Measurements from ENCODE around the gene MRPS27. TPM values are rescaled to one million over a fixed set of nuclear protein-coding genes. Genes with fewer than 3 reads are reported as not detected.

MRPS27 gene
- 10 to 100 TPM; 47.3 to 74.6 (median 70.2) TPM for polyA plus RNA-seq (ENCODE audit: insufficient read length in 4 of 4)

GRCh38 chr5:72319976-72320752 is at the start of gene MRPS27, which contains the start of gene PTCD2:
TSS of gene MRPS27 (minus strand) at chr5:72320240. CDS start at chr5:72320221, 19 bp downstream.
TSS of gene PTCD2 (plus strand) at chr5:72320373. CDS start at chr5:72320383, 10 bp downstream.
- peak; percentile 89 to 97 (median 94) for DNase-seq (ENCODE audit: low read depth in 4 of 4, low spot score in 3 of 4)

GRCh38 chr5:72369711-72370110 is 49.7 kb upstream of the MRPS27 start:
- no peak for DNase-seq (ENCODE audit: low read depth in 4 of 4, low spot score in 3 of 4)

DNA sequence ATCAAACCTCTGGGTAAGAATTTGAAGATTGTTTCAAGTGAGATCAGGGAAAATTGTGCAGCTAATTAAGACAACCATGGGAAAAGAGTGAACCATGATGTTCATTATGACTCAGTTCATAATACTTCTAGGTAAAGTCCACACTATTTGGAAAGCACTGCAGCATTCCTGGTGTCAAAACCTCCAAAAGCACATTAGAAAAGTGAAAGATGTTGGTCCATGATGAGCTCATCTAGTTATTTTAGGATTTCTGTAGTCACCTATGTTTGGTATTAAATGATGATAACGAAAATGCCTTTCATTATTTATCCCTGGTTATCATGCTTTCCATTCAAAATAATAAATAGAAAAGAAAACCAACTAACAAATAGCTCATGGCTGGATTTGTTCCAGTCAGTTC is 49.3 kb upstream of the MRPS27 start:
- no peak for DNase-seq (ENCODE audit: low read depth in 4 of 4, low spot score in 3 of 4)

- no peak for DNase-seq (ENCODE audit: low read depth in 4 of 4, low spot score in 3 of 4)
Observed at GRCh38 chr5:72368271-72368670, 48.2 kb upstream of the MRPS27 start.

DNA sequence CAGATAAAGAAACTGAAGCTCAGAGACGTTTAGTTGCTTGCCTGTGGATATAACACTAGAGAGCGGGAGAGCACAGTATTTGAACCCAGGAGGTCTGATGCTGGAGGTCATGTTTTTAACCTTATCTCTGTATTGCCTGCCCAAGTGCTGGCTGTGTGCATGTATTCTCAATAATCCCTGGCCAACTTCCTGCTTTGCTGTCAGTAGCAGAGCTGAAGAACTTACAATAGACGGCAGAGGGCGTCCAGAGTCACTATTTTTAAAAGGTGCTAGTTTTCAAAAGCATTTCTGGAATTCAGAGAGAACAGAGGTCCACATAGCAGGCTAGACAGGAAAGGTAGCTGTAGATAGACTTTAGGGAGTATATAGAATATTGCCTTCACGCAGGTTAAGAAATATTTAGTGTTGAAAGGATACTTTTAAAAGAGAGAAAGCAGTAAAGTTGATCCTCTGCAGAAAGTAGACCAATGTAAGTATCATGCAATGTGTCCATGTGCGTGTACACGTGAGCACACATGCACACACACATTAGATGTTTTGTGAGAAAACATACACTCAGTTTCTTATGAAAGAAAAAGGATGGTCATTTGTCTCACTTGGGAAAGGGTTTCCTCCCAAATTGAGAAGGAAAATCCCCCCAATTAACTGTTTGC is 46.4 kb upstream of the MRPS27 start:
- DNase-seq (ENCODE audit: low read depth in 4 of 4, low spot score in 3 of 4), result peak; percentile 46 to 58 (median 50)

DNA sequence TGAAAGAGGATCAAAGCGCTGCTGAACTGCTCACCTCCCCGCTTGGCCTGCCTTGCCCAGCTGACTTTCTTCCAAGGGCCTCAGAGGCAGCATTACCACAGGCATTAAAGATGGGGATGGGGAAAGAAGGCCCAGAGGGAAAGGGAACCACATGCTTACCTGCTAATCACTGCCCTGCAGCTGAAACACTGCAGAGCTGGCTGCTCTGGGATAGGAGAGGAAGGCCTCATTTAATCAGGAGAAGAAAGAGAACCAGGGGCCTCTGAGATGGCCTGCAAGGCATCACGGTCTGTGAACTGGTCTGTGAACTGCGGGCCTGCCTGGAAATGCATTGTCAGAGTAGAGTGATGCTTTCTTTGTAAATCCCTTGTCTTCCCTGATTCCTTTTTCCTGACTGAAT is 44.9 kb upstream of the MRPS27 start:
- no peak for DNase-seq (ENCODE audit: low read depth in 4 of 4, low spot score in 3 of 4)

DNA sequence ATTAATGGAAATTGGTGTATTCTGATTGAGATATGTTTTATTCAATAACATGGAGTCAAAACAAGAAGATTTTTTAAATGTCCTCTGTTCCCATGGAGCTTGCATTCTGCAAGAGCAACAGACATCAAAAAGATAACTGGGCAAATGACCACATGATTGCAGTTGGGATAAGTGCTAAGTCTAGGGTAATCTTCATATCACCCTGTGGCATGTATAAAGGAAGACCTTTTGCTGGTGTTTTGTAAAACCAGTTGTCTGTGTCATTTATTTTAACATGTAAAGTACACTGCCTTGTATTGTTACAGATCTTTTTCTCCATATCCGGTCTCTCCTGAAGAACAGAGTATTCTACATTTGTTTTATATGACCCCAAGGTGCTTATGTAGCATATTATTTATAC is 44.1 kb upstream of the MRPS27 start:
- no peak for DNase-seq (ENCODE audit: low read depth in 4 of 4, low spot score in 3 of 4)

DNA sequence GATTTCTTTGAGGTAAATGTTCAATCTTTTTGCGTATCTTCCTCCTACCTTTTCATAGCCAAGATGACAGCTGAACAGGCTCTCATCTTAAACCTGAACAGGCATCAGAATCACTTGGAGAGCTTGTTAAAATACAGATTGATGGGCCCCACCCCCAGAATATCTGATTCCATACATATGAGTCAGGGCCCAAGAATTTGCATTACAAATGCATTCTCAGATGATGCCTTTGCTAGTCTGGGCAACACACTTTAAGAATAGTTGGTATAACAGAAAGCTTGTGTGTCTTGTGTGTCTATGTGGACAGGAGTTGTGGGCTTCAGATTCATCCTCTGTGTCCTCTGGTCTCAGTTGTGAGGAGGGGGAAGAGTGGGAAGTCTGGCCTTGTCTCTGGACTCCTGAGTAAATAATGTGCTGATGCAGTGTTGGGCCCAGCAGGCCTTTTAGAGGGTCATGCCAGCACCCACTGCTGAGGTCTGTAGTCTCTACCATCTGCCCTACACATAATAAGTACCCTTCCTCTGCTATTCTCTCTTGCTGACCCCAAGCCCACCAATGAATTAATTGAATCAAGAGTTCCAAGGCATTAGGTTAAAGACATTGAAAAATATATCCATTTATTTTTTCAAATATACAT is 43.2 kb upstream of the MRPS27 start:
- DNase-seq (ENCODE audit: low read depth in 4 of 4, low spot score in 3 of 4), result no peak

DNA sequence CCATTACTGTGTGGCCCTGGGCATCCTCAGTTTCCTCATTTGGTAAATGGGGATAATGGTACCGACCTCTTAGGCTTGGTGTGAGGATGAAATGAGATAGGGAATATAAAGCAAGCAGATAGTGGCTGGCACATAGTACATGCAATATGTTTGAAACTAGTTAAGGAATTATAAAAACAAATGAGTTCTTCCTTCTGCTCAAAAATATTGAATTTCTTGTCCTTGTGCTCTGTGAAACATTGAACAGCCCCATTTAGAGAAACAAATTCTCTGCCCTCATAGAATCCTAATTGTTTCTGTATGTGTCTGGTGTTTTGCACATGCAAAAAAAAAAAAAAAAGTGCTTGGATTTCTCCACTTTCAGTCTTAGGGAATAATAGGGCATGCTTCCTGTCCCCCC is 39.8 kb upstream of the MRPS27 start:
- no peak for DNase-seq (ENCODE audit: low read depth in 4 of 4, low spot score in 3 of 4)

GRCh38 chr5:72358925-72359324 is 38.9 kb upstream of the MRPS27 start:
- no peak for DNase-seq (ENCODE audit: low read depth in 4 of 4, low spot score in 3 of 4)

GRCh38 chr5:72356361-72356760 is 36.3 kb upstream of the MRPS27 start:
- no peak for DNase-seq (ENCODE audit: low read depth in 4 of 4, low spot score in 3 of 4)

- peak in 1 of 4 donors; percentile 14 for DNase-seq (ENCODE audit: low read depth in 4 of 4, low spot score in 3 of 4)
Observed at GRCh38 chr5:72355706-72356299, 35.8 kb upstream of the MRPS27 start.

DNA sequence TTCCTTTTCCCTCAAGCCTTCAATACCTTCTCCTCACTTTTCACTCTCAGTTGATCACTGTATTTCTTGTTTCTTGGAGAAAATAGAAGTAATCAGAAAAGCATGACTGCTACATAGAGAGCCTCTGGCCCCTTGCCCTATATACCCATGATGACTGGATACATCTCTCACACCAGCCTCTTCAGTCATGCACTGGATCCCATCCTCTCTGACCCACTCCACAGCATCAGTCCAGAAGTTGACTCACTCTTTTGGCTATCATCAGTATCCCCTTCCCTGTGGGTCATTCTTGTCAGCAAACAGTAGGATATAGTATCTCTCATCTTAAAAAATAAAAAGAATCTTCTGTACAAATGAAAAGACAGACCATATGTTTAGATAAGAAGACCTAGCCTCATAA is 33.0 kb upstream of the MRPS27 start:
- DNase-seq (ENCODE audit: low read depth in 4 of 4, low spot score in 3 of 4), result no peak

DNA sequence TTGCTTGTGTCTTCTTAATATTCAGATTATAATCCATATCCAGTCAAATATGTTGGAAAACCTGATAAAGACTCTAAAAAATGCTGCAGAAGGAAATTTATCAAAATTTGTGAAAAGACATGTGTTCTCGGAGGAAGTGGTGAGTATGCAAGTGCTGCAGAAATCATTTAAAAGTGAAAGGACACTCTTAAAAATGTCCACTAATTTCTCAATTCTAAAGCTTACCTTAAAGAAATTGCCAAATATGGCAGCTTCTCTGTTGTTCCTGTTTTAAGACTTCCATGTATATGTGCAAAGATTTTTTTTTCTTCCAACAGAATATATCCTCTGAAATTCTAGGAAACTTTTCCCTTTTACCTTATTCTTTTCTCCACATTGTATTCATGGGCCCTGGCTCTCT is 32.6 kb upstream of the MRPS27 start:
- no peak for DNase-seq (ENCODE audit: low read depth in 4 of 4, low spot score in 3 of 4)

- no peak for DNase-seq (ENCODE audit: low read depth in 4 of 4, low spot score in 3 of 4)
Observed at GRCh38 chr5:72351376-72351775, 31.3 kb upstream of the MRPS27 start.

- no peak for DNase-seq (ENCODE audit: low read depth in 4 of 4, low spot score in 3 of 4)
Observed at GRCh38 chr5:72347801-72348308, 27.8 kb upstream of the MRPS27 start.

GRCh38 chr5:72346398-72346797 is 26.4 kb upstream of the MRPS27 start:
- DNase-seq (ENCODE audit: low read depth in 4 of 4, low spot score in 3 of 4), result no peak

GRCh38 chr5:72338689-72339209 is 18.7 kb upstream of the MRPS27 start:
- DNase-seq (ENCODE audit: low read depth in 4 of 4, low spot score in 3 of 4), result no peak

GRCh38 chr5:72337159-72337558 is 17.1 kb upstream of the MRPS27 start:
- DNase-seq (ENCODE audit: low read depth in 4 of 4, low spot score in 3 of 4), result no peak

GRCh38 chr5:72330712-72331111 is 10.7 kb upstream of the MRPS27 start:
- DNase-seq (ENCODE audit: low read depth in 4 of 4, low spot score in 3 of 4), result no peak

- no peak for DNase-seq (ENCODE audit: low read depth in 4 of 4, low spot score in 3 of 4)
Observed at GRCh38 chr5:72328172-72328571, 8.1 kb upstream of the MRPS27 start.

Measured in left renal pelvis (tissue), 4 donors.